NCI-H1092 treated with DMSO at 0.1 percent for 48 hours (cell line): Measurements from ENCODE around the gene LINGO3.

Experiments
- DNase-seq: peaks from one replicate; lab custom pipeline; 2025; lab: John Stamatoyannopoulos, UW

The LINGO3 gene

GRCh38 chr19:2326699-2327360 is 18.9 kb upstream of the LINGO3 start:
- DNase-seq: no peak

GRCh38 chr19:2325281-2326046 is 17.5 kb upstream of the LINGO3 start:
- no peak for DNase-seq

GRCh38 chr19:2324220-2324948 is 16.4 kb upstream of the LINGO3 start:
- DNase-seq: no peak

GRCh38 chr19:2323707-2324106 is 15.8 kb upstream of the LINGO3 start:
- no peak for DNase-seq

GRCh38 chr19:2321565-2322283 is 13.8 kb upstream of the LINGO3 start:
- no peak for DNase-seq

- no peak for DNase-seq
Measured at GRCh38 chr19:2320939-2321338, 13.0 kb upstream of the LINGO3 start.

- no peak for DNase-seq
Measured at GRCh38 chr19:2320049-2320448, 12.1 kb upstream of the LINGO3 start.

- no peak for DNase-seq
Measured at GRCh38 chr19:2319551-2319950, 11.6 kb upstream of the LINGO3 start.

- no peak for DNase-seq
Measured at GRCh38 chr19:2318923-2319322, 11.0 kb upstream of the LINGO3 start.

GRCh38 chr19:2317756-2318155 is 9.8 kb upstream of the LINGO3 start:
- no peak for DNase-seq

- DNase-seq: no peak
Measured at GRCh38 chr19:2317300-2317699, 9.3 kb upstream of the LINGO3 start.

GRCh38 chr19:2315818-2316353 is 7.9 kb upstream of the LINGO3 start:
- no peak for DNase-seq

- DNase-seq: no peak
Measured at GRCh38 chr19:2315121-2315817, 7.3 kb upstream of the LINGO3 start.

- no peak for DNase-seq
Measured at GRCh38 chr19:2312820-2313501, 5.0 kb upstream of the LINGO3 start.

GRCh38 chr19:2311093-2311492 is 3.1 kb upstream of the LINGO3 start:
- DNase-seq: no peak

- DNase-seq: peak; percentile 77
Measured at GRCh38 chr19:2309734-2310362, 1.9 kb upstream of the LINGO3 start.

- no peak for DNase-seq
Measured at GRCh38 chr19:2307518-2308012, 389 bp downstream of the LINGO3 start.

GRCh38 chr19:2306971-2307370 is 983 bp downstream of the LINGO3 start:
- DNase-seq: no peak

- DNase-seq: no peak
Measured at GRCh38 chr19:2306281-2306806, 1.6 kb downstream of the LINGO3 start.
